Stomach (tissue), 9 donors: ENCODE results near the gene ANTXR2. TPM values are rescaled to one million over a fixed set of nuclear protein-coding genes. Genes with fewer than 3 reads are reported as not detected.

Experiments
- DNase-seq, 2 donors: peaks; one replicate each; pipeline versions ENCODE4 v3.0.0 to v3.0.0-alpha.2; 2013 to 2019
- H3K27ac ChIP-seq, 5 donors: fragments of 200-600 bp in 4 of 5; sonication (generic) in 4 of 5; one replicate each; pipeline ENCODE4 v1.5.1; 2013 to 2019; ENCODE audit warnings: mild to moderate bottlenecking in 1 of 5, moderate library complexity in 1 of 5
- H3K27me3 ChIP-seq, 3 donors: fragments of 200-600 bp; sonication (generic); one replicate each; pipeline ENCODE4 v1.5.1; 2017 to 2019; ENCODE audit warnings: mixed run types in 1 of 3
- H3K36me3 ChIP-seq, 4 donors: fragments of 200-600 bp; sonication (generic); 1 replicate in 3 of 4; 2 replicates in 1 of 4; pipeline ENCODE4 v1.5.1; 2016 to 2019
- H3K4me1 ChIP-seq, 4 donors: fragments of 200-600 bp; sonication (generic); one replicate each; pipeline ENCODE4 v1.5.1; 2016 to 2019
- H3K4me3 ChIP-seq, 4 donors: fragments of 200-600 bp; sonication (generic) in 3 of 4; one replicate each; pipeline ENCODE4 v1.5.1; 2016 to 2019; ENCODE audit warnings: mild to moderate bottlenecking in 1 of 4
- H3K9me3 ChIP-seq, 4 donors: fragments of 200-600 bp; sonication (generic); one replicate each; pipeline ENCODE4 v1.5.1; 2016 to 2019
- EP300 ChIP-seq: sonication (generic); formaldehyde crosslinking; IDR thresholded peaks from one replicate; pipeline ENCODE4 v1.6.1; 2017; ENCODE audit warnings: antibody characterized with exemption
- POLR2A ChIP-seq, 4 donors: fragments of 450-650 bp; IDR thresholded peaks; one replicate each; pipeline ENCODE4 v1.6.1; 2016; ENCODE audit warnings: antibody characterized with exemption in 4 of 4, control low read depth in 2 of 4, mild to moderate bottlenecking in 1 of 4, moderate library complexity in 1 of 4
- POLR2AphosphoS5 ChIP-seq, 3 donors: sonication (generic); formaldehyde crosslinking; IDR thresholded peaks; one replicate each; pipeline ENCODE4 v1.6.1; 2016; ENCODE audit warnings: antibody characterized with exemption in 3 of 3
- whole genome bisulfite sequencing, 5 donors: extraction: QIAGEN DNeasy Blood & Tissue Kit in 3 of 5; methylation state at CpG; one replicate each; pipeline versions ENCODE4 v1.1.5 to v1.1.7; 2013 to 2018; 5-methylcytosine and 5-hydroxymethylcytosine counted together
- intact Hi-C: fragments of 100-400 bp; cut with DNase I; formaldehyde crosslinking; loops from one replicate; pipeline ENCODE4 v1.15.1; 2023; ENCODE audit warnings: low total_unique reads
- polyA plus RNA-seq, 3 donors: library from polyadenylated mRNA; stranded (reverse); fragments of 200-250 nt; gene quantifications; one replicate each; pipeline ENCODE4 v1.2.3, GENCODE V29; 2013
- total RNA-seq, 5 donors: library from RNA; depleted of rRNA; stranded (reverse); fragments of >200 nt; gene quantifications; one replicate each; pipeline versions ENCODE4 v1.1.0 to v1.2.3, GENCODE V29; 2014 to 2016
- TF ChIP-seq, protein P1 (sequence below), 7 experiments: fragments of 450-650 bp in 4 of 7; fragments of 200-600 bp in 3 of 7; sonication (generic) in 3 of 7; IDR thresholded peaks; one replicate each; pipeline ENCODE4 v1.5.1; 2016 to 2019; ENCODE audit warnings: antibody characterized with exemption in 7 of 7, control low read depth in 2 of 7, mild to moderate bottlenecking in 1 of 7
- donor health status: healthy with polysubstance abuse.
- donor health status: Bipolar disorder and iron deficiency.
- donor health status: healthy.

Gene ANTXR2
- total and polyA plus RNA-seq, 8 donors: 8.3 to 116 (median 36.1) TPM

DNA sequence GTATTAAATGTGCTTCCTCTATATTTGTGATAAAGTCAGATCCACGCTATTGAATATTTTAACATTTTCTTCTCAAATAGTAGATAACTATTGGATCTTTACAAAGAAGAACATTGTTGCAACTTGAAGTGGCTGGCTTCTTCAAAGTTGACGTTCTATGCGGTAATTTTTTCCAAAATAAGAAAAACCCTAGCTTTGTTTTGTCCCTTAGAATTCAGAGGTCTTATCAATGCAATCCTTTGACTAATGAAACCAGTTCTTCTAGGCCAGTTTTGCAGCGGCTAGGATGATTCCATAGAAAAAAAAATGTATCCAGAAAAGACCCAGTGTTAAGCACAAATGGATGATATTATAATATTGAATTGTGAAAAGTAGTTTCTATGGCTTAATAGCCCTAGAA, 89.6 kb downstream of the ANTXR2 start:
- no peaks in the 10 kb centered on the region for H3K9me3 ChIP-seq
- H3K36me3 ChIP-seq: peaks cover 0 to 22% (median 14%) of the 10 kb centered on the region in 4 donors
- TF ChIP-seq POLR2AphosphoS5 (IDR thresholded peaks at IDR 0.05) (no peak), POLR2A (IDR thresholded peaks at IDR 0.05) (no peak), EP300 (no peak)
- TF ChIP-seq, protein P1, sequence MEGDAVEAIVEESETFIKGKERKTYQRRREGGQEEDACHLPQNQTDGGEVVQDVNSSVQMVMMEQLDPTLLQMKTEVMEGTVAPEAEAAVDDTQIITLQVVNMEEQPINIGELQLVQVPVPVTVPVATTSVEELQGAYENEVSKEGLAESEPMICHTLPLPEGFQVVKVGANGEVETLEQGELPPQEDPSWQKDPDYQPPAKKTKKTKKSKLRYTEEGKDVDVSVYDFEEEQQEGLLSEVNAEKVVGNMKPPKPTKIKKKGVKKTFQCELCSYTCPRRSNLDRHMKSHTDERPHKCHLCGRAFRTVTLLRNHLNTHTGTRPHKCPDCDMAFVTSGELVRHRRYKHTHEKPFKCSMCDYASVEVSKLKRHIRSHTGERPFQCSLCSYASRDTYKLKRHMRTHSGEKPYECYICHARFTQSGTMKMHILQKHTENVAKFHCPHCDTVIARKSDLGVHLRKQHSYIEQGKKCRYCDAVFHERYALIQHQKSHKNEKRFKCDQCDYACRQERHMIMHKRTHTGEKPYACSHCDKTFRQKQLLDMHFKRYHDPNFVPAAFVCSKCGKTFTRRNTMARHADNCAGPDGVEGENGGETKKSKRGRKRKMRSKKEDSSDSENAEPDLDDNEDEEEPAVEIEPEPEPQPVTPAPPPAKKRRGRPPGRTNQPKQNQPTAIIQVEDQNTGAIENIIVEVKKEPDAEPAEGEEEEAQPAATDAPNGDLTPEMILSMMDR (IDR thresholded peaks at IDR 0.05): no peak
- 70 to 97% (median 92%) methylated on average over 4 of the region's 4 CpGs for WGBS, 5 donors
- no peak overlapping the region for H3K27ac ChIP-seq
- no peak overlapping the region for H3K4me3 ChIP-seq
- no peaks in the 10 kb centered on the region for H3K4me1 ChIP-seq
- H3K27me3 ChIP-seq: no peaks in the 10 kb centered on the region
- no peak for DNase-seq
- intact Hi-C loops: no loop called here

DNA sequence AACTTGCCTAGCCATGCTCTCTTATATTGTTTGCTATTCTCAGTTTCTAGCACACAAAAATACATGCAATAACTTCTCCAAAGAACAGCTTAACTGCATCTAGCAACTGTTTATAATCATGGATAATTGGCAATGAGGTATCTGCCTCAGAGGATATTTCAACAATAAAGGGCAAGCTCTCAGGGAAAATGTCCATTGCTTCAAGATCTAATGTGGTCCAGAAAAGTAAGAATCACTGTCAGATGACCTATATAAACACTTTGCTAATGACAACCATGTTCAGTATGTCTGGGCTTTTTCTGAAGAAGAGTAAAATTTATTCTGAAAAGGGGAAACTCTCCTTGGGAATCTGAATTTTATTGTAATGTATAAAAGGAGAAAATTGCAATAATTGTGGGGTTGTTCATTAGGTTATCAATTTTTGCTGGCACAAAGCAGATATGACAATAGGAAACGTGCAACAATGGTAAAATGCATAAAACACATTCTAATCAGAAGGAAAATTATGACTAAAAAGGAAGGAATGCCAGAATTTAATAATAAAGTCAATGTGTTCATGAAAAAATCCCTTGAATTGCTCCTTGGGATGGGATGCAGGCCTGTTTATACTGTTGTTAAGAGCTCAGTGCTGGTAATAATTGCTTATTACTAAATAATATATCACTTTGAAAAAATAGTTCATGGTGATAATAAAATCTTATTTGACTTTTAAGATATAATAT, 90.3 kb downstream of the ANTXR2 start:
- WGBS, 5 donors: 57 to 78% (median 64%) methylated on average over 1 of the region's 1 CpG
- TF ChIP-seq, protein P1 (IDR thresholded peaks at IDR 0.05): no peak
- TF ChIP-seq POLR2A (IDR thresholded peaks at IDR 0.05) (no peak), EP300 (no peak), POLR2AphosphoS5 (IDR thresholded peaks at IDR 0.05) (no peak)
- Histone ChIP-seq H3K27me3 (no peaks in the 10 kb centered on the region), H3K9me3 (no peaks in the 10 kb centered on the region), H3K27ac (no peak overlapping the region), H3K4me1 (no peaks in the 10 kb centered on the region), H3K4me3 (no peak overlapping the region), H3K36me3 (peaks cover 2 to 26% (median 18%) of the 10 kb centered on the region in 4 donors)
- no peak for DNase-seq
- intact Hi-C loops: no loop called here

DNA sequence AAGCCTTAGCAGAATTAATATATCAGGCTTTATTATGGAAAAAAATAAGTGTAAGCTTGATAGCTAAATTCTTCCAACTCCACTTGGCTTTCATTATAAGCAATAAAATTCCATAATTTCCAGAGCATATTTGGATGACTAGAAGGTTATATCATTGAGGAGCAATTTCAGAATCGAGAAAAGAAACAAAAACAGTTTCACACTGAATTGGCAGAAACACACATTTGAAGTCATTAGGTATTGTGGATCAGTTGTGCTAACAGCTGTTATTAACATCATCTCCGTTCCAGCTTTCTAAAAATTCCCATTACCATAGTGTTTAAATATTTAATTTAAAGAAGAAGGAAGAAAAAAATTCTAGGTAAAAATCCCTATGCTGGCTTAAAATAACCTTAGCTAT, 92.6 kb downstream of the ANTXR2 start:
- Histone ChIP-seq H3K4me3 (no peak overlapping the region), H3K27ac (no peak overlapping the region), H3K9me3 (no peaks in the 10 kb centered on the region), H3K4me1 (no peaks in the 10 kb centered on the region), H3K27me3 (no peaks in the 10 kb centered on the region), H3K36me3 (peaks cover 4 to 45% (median 38%) of the 10 kb centered on the region in 4 donors)
- DNase-seq: peak in 1 of 2 donors; percentile 27
- intact Hi-C loops: no loop called here
- 61 to 72% (median 68%) methylated on average over 2 of the region's 2 CpGs for WGBS, 5 donors
- no peak for TF ChIP-seq POLR2AphosphoS5 (IDR thresholded peaks at IDR 0.05)

DNA sequence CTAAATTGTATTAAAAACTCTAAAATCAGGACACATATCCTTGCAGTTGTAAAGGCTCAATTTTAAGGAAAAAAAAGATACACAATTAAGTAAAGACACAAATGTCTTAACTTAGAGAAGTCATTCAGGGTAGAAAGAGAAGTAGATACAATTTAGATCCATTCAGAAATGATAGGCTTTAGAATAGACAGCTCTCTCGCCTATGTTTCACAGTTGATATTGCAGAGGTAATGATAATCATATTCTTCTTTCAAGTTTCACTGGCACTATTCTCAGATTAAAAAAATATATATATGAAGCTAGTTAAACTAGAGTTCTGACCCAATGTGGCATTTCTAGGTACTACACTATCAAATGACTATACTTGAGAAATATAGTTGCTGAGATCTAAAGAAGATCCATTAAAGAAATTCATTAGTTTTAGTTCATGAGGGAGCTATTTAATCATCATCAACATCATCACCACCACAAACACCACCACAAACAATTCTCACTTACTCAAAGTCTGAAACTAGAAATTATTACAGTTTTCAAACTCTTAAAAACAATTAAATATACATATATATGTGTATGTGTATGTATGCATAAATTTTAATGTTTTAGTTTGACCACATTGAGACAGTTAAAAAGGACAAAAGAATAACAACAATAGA, 93.1 kb downstream of the ANTXR2 start:
- Histone ChIP-seq H3K36me3 (peaks cover 4 to 45% (median 38%) of the 10 kb centered on the region in 4 donors), H3K27me3 (no peaks in the 10 kb centered on the region), H3K27ac (no peak overlapping the region), H3K4me3 (no peak overlapping the region), H3K9me3 (no peaks in the 10 kb centered on the region), H3K4me1 (no peaks in the 10 kb centered on the region)
- TF ChIP-seq POLR2AphosphoS5 (IDR thresholded peaks at IDR 0.05): no peak
- no peak for TF ChIP-seq POLR2A (IDR thresholded peaks at IDR 0.05)
- TF ChIP-seq EP300: no peak
- TF ChIP-seq, protein P1 (IDR thresholded peaks at IDR 0.05): no peak
- DNase-seq: no peak
- WGBS, 5 donors: 90 to 95% (median 95%) methylated on average over 1 of the region's 1 CpG
- intact Hi-C loops: no loop called here
